ENCODE data around the gene HACD1.

The HACD1 gene

GRCh38 chr10:17626656-17627055, 9.5 kb upstream of the HACD1 start:
- no peaks in the 10 kb centered on the region for H3K4me1 ChIP-seq (ENCODE audit: insufficient read depth, low read length)
- H3K36me3 ChIP-seq (ENCODE audit: insufficient read depth, low read length): no peaks in the 10 kb centered on the region
- H3K4me3 ChIP-seq (ENCODE audit: low read depth in 1 of 2, low read length in 2 of 2): no peak overlapping the region
- no peak for TF ChIP-seq CTCF (IDR thresholded peaks at IDR 0.05; ENCODE audit: borderline replicate concordance, extremely low read depth, low read length, poor library complexity, severe bottlenecking)
- no peak for TF ChIP-seq EZH2 (IDR thresholded peaks at IDR 0.05; ENCODE audit: borderline replicate concordance, low read depth, low read length, severe bottlenecking)
- H3K4me2 ChIP-seq (ENCODE audit: insufficient read depth, low read length): no peak overlapping the region
- no peaks in the 10 kb centered on the region for H4K20me1 ChIP-seq (ENCODE audit: insufficient read depth, low read length)
- H3K27me3 ChIP-seq (ENCODE audit: insufficient read depth, low read length, poor library complexity): no peaks in the 10 kb centered on the region
- H3K9me3 ChIP-seq (ENCODE audit: insufficient read depth, low read length, severe bottlenecking): no peaks in the 10 kb centered on the region
- DNase-seq: no peak
- no peak for ATAC-seq (ENCODE audit: insufficient read depth, low read depth)
- no peak overlapping the region for H3K27ac ChIP-seq (ENCODE audit: low read length)
- H2AFZ ChIP-seq (ENCODE audit: low read depth, low read length): no peak overlapping the region
- no peaks in the 10 kb centered on the region for H3K79me2 ChIP-seq (ENCODE audit: insufficient read depth, low read length)
- H3K9ac ChIP-seq (ENCODE audit: low read depth, low read length): no peak overlapping the region

- no peaks in the 10 kb centered on the region for H3K36me3 ChIP-seq (ENCODE audit: insufficient read depth, low read length)
- H3K9me3 ChIP-seq (ENCODE audit: insufficient read depth, low read length, severe bottlenecking): no peaks in the 10 kb centered on the region
- DNase-seq (no peak), ATAC-seq (ENCODE audit: insufficient read depth, low read depth) (no peak)
- no peak overlapping the region for H2AFZ ChIP-seq (ENCODE audit: low read depth, low read length)
- H3K4me2 ChIP-seq (ENCODE audit: insufficient read depth, low read length): no peak overlapping the region
- H3K4me3 ChIP-seq (ENCODE audit: low read depth in 1 of 2, low read length in 2 of 2): no peak overlapping the region
- H3K9ac ChIP-seq (ENCODE audit: low read depth, low read length): no peak overlapping the region
- no peaks in the 10 kb centered on the region for H3K4me1 ChIP-seq (ENCODE audit: insufficient read depth, low read length)
- H4K20me1 ChIP-seq (ENCODE audit: insufficient read depth, low read length): no peaks in the 10 kb centered on the region
- H3K27ac ChIP-seq (ENCODE audit: low read length): no peak overlapping the region
- TF ChIP-seq CTCF (IDR thresholded peaks at IDR 0.05; ENCODE audit: borderline replicate concordance, extremely low read depth, low read length, poor library complexity, severe bottlenecking) (no peak), EZH2 (IDR thresholded peaks at IDR 0.05; ENCODE audit: borderline replicate concordance, low read depth, low read length, severe bottlenecking) (no peak)
- no peaks in the 10 kb centered on the region for H3K27me3 ChIP-seq (ENCODE audit: insufficient read depth, low read length, poor library complexity)
- H3K79me2 ChIP-seq (ENCODE audit: insufficient read depth, low read length): no peaks in the 10 kb centered on the region
Measured at GRCh38 chr10:17624996-17625395, 7.8 kb upstream of the HACD1 start.

- Histone ChIP-seq H3K27me3 (ENCODE audit: insufficient read depth, low read length, poor library complexity) (no peaks in the 10 kb centered on the region), H3K27ac (ENCODE audit: low read length) (no peak overlapping the region), H2AFZ (ENCODE audit: low read depth, low read length) (no peak overlapping the region), H3K36me3 (ENCODE audit: insufficient read depth, low read length) (no peaks in the 10 kb centered on the region), H3K4me2 (ENCODE audit: insufficient read depth, low read length) (no peak overlapping the region), H3K9ac (ENCODE audit: low read depth, low read length) (no peak overlapping the region), H3K9me3 (ENCODE audit: insufficient read depth, low read length, severe bottlenecking) (no peaks in the 10 kb centered on the region), H3K4me3 (ENCODE audit: low read depth in 1 of 2, low read length in 2 of 2) (no peak overlapping the region), H3K4me1 (ENCODE audit: insufficient read depth, low read length) (peaks cover 11% of the 10 kb centered on the region), H3K79me2 (ENCODE audit: insufficient read depth, low read length) (no peaks in the 10 kb centered on the region), H4K20me1 (ENCODE audit: insufficient read depth, low read length) (no peaks in the 10 kb centered on the region)
- ATAC-seq (ENCODE audit: insufficient read depth, low read depth) (no peak), DNase-seq (no peak)
- TF ChIP-seq CTCF (IDR thresholded peaks at IDR 0.05; ENCODE audit: borderline replicate concordance, extremely low read depth, low read length, poor library complexity, severe bottlenecking) (no peak), EZH2 (IDR thresholded peaks at IDR 0.05; ENCODE audit: borderline replicate concordance, low read depth, low read length, severe bottlenecking) (no peak)
Measured at GRCh38 chr10:17622061-17622460, 4.9 kb upstream of the HACD1 start.
